Smooth muscle cell (in vitro differentiated cells): ENCODE results near the gene CREB5. TPM values are rescaled to one million over a fixed set of nuclear protein-coding genes. Genes with fewer than 3 reads are reported as not detected.

ENCODE experiments used
- DNase-seq: peaks from one replicate; lab custom pipeline; 2025; ENCODE audit not compliant: unreplicated experiment; lab: John Stamatoyannopoulos, UW
- H2AFZ ChIP-seq: fragments of 200-600 bp; sonication (generic); 2 replicates; pipeline ENCODE4 v1.6.0; 2016; ENCODE audit warnings: antibody characterized with exemption, low read depth, mild to moderate bottlenecking
- H3F3A ChIP-seq: fragments of 200-600 bp; sonication (generic); 2 replicates; pipeline ENCODE4 v1.6.0; 2017; ENCODE audit warnings: antibody characterized with exemption, low read depth
- H3K27ac ChIP-seq: fragments of 200-600 bp; sonication (generic); 2 replicates; pipeline ENCODE4 v1.5.1; 2016; ENCODE audit warnings: low read depth, mild to moderate bottlenecking
- H3K27me3 ChIP-seq: fragments of 200-600 bp; sonication (generic); 2 replicates; pipeline ENCODE4 v1.6.1; 2016; ENCODE audit warnings: low read depth, mild to moderate bottlenecking
- H3K36me3 ChIP-seq: fragments of 200-600 bp; sonication (generic); 2 replicates; pipeline ENCODE4 v1.5.1; 2016; ENCODE audit warnings: low read depth
- H3K4me1 ChIP-seq: fragments of 200-600 bp; sonication (generic); 2 replicates; pipeline ENCODE4 v1.5.1; 2016; ENCODE audit warnings: low read depth
- H3K4me2 ChIP-seq: fragments of 200-600 bp; sonication (generic); 2 replicates; pipeline ENCODE4 v1.6.0; 2016; ENCODE audit warnings: mild to moderate bottlenecking
- H3K4me3 ChIP-seq: fragments of 200-600 bp; sonication (generic); 2 replicates; pipeline ENCODE4 v1.5.1; 2016; ENCODE audit warnings: mild to moderate bottlenecking
- H3K79me2 ChIP-seq: fragments of 200-600 bp; sonication (generic); 2 replicates; pipeline ENCODE4 v1.6.0; 2016; ENCODE audit warnings: low read depth, mild to moderate bottlenecking
- H3K9ac ChIP-seq: fragments of 200-600 bp; sonication (generic); 2 replicates; pipeline ENCODE4 v1.6.0; 2016; ENCODE audit warnings: low read depth
- H3K9me3 ChIP-seq: fragments of 200-600 bp; sonication (generic); replicated peaks from 2 replicates; pipeline ENCODE4 v1.5.1; 2016; ENCODE audit warnings: low read depth
- H4K20me1 ChIP-seq: fragments of 200-600 bp; sonication (generic); 2 replicates; pipeline ENCODE4 v1.6.0; 2016; ENCODE audit warnings: low read depth
- CTCF ChIP-seq: fragments of 200-600 bp; sonication (generic); IDR thresholded peaks from 2 replicates; pipeline ENCODE4 v1.5.1; 2017; ENCODE audit warnings: borderline replicate concordance, mild to moderate bottlenecking, antibody characterized with exemption; ENCODE audit not compliant: insufficient read depth, poor library complexity, severe bottlenecking
- WGBS: methylation state at CpG from one replicate; pipeline ENCODE4 v1.1.7; 2016; ENCODE audit warnings: low lambda C conversion rate; 5-methylcytosine and 5-hydroxymethylcytosine counted together
- polyA plus RNA-seq: library from polyadenylated mRNA; unstranded; fragments of >200 nt; fragmentation: Nextera tagmentation; extraction: Ambion mirVana; gene quantifications from 2 replicates; pipeline ENCODE4 v1.2.1, GENCODE V29; 2016
- total RNA-seq: library from RNA; depleted of rRNA; stranded (reverse); fragments of >200 nt; gene quantifications from 2 replicates; pipeline ENCODE4 v1.2.3, GENCODE V29; 2014

Gene CREB5
- total and polyA plus RNA-seq, 2 experiments from 2014 or later = 6.2 to 18.2 TPM

- Histone ChIP-seq H3K27ac (no peak overlapping the region), H3K36me3 (no peaks in the 10 kb centered on the region)
- DNase-seq = no peak
Measured at GRCh38 chr7:28767356-28767755, 355.0 kb downstream of the CREB5 start.

GRCh38 chr7:28768577-28769147 lies 356.3 kb downstream of the CREB5 start:
- H3K27me3 ChIP-seq = no peaks in the 10 kb centered on the region
- no peaks in the 10 kb centered on the region for H3K9me3 ChIP-seq
- H3F3A ChIP-seq = no peaks in the 10 kb centered on the region
- H3K79me2 ChIP-seq = no peaks in the 10 kb centered on the region
- TF ChIP-seq CTCF = no peak
- no peak for DNase-seq
- H3K4me3 ChIP-seq = no peak overlapping the region
- H2AFZ ChIP-seq = no peak overlapping the region
- no peak overlapping the region for H3K27ac ChIP-seq
- no peak overlapping the region for H3K4me2 ChIP-seq
- 77% methylated on average over 1 of the region's 1 CpG for WGBS
- H3K9ac ChIP-seq = no peak overlapping the region
- no peaks in the 10 kb centered on the region for H3K4me1 ChIP-seq
- H4K20me1 ChIP-seq = no peaks in the 10 kb centered on the region
- no peaks in the 10 kb centered on the region for H3K36me3 ChIP-seq

More at GRCh38 chr7:28767356-28767755, 355.0 kb downstream of the CREB5 start:
- no peak overlapping the region for H2AFZ ChIP-seq
- H3K4me2 ChIP-seq = no peak overlapping the region
- no peak overlapping the region for H3K9ac ChIP-seq
- H3K79me2 ChIP-seq = no peaks in the 10 kb centered on the region
- H3F3A ChIP-seq = no peaks in the 10 kb centered on the region
- no peak overlapping the region for H3K4me3 ChIP-seq
- no peaks in the 10 kb centered on the region for H3K4me1 ChIP-seq
- H3K9me3 ChIP-seq = no peaks in the 10 kb centered on the region
- 93% methylated on average over 3 of the region's 3 CpGs for WGBS
- no peak for TF ChIP-seq CTCF
- H3K27me3 ChIP-seq = no peaks in the 10 kb centered on the region
- no peaks in the 10 kb centered on the region for H4K20me1 ChIP-seq

DNA sequence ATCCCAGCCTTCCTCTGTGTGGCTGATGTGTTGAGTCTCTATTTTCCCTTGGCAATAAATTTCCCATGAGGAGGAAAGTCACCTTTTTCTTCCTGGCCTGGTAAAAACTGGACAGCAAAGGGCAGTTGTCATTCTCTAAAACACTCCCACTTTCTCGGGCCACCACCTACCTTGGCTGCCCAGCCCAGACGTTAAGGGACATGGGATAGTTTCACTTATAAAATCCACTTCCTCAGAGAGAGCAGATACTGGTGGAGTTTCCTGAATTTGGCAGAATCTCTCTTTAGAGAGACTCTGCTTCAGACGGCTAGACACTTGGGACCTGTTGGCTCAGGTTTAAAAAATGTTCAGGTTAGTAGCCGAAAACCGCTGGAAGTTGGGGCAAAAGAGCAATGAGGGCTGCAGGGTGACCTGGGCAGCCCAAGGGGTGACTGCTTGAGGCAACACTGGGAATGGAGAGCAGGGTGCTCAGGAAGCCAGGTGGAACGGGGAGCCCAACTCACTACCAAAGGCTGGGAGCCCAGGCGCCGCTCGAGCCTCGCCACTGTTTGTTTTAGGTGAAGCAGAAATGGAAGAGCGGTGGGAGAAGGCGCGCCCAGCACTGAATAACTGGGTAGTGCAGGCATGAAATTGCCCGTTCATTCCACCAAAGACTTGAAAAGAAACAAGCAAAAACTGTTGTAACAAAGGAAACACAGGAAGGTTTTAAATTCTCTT lies 359.7 kb downstream of the CREB5 start:
- H3K36me3 ChIP-seq = no peaks in the 10 kb centered on the region
- H3K9me3 ChIP-seq = no peaks in the 10 kb centered on the region
- WGBS = 94% methylated on average over 14 of the region's 14 CpGs
- DNase-seq = no peak
- H3K4me2 ChIP-seq = no peak overlapping the region
- H4K20me1 ChIP-seq = no peaks in the 10 kb centered on the region
- no peaks in the 10 kb centered on the region for H3K27me3 ChIP-seq
- no peak overlapping the region for H3K9ac ChIP-seq
- H3K4me1 ChIP-seq = no peaks in the 10 kb centered on the region
- no peaks in the 10 kb centered on the region for H3K79me2 ChIP-seq
- TF ChIP-seq CTCF = no peak
- H3K27ac ChIP-seq = no peak overlapping the region
- no peak overlapping the region for H3K4me3 ChIP-seq
- no peaks in the 10 kb centered on the region for H3F3A ChIP-seq
- no peak overlapping the region for H2AFZ ChIP-seq
